Measurements from ENCODE around the gene WWC1.
"Not testable (repeated sequence)": the region's sequence is repeated elsewhere in the genome, so short reads cannot be mapped to it uniquely, and the experiment has no call there.

Gene WWC1

DNA sequence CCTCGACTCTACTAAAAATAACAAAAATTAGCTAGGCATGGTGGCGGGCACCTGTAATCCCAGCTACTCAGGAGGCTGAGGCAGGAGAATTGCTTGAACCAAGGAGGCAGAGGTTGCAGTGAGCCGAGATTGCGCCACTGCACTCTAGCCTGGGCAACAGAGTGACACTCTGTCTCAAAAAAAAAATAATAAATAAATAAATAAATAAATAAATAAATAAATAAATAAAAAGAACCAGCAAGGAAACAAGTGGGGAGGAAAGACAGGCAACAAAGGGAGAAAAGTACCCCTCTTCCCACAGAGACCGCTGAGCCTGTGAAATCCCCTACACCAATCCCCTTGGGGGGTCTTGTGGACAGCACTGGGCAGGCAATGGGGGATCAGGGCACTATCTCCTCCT, 4.6 kb upstream of the WWC1 start:
- not testable (repeated sequence) for DNase-seq

DNA sequence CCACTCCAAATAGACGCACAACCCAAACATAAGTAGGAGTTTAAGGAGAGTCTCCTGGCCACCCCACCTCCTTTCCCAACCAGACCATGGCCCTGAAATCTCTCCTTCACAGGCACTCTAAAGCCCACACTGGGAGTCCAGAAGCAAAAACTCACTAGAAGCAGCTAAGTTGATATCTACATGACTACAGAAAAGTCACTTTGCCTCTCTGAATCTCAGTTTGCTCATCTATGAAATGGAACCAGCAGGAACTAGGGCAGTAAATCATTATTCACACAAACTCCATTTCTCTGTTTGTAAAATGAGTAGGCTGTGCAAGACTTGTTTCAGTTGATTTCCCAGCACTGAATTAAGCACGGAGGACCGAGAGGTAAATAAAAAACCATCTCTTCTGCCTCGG, 4.1 kb upstream of the WWC1 start:
- DNase-seq: no peak

GRCh38 chr5:168288349-168289245, 2.8 kb upstream of the WWC1 start:
- DNase-seq: no peak

GRCh38 chr5:168290902-168291341, 523 bp upstream of the WWC1 start:
- DNase-seq: no peak

DNA sequence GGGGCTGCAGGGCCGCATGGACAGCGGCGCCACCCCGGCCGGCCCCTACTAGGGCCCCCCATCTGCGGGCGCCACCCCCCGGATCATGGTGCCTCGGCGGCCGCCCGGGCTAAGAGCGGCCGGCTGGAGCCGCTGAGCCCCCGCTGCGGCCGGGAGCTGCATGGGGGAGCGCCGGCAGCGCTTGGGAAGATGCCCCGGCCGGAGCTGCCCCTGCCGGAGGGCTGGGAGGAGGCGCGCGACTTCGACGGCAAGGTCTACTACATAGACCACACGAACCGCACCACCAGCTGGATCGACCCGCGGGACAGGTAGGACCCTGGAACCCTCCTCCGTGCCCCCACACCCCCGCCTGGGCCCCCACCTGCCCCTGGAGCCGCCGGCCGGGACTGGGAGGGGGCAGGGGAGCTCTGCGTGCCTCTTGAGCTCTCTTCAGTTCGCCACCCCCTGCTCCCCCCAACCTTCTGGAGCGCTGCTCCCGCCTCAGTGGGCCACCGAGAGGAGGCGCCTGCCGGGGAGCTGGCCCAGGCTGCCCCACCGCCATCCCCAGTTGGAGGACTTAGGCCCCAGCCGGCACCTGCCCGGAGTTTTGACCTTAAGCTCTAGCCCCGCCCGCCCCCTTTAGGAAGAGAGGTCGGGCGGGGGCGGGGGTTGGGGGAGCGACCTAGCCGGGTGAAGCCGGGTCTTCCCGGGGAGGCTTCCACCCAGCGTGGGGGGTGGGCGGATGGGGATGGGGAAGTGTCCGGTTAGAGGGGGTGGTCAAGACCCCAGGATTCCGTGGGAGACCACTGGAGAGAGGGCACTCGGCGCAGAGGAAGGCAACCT, 730 bp downstream of the WWC1 start:
- DNase-seq: no peak

- DNase-seq: no peak
Measured at GRCh38 chr5:168292786-168293696, 1.6 kb downstream of the WWC1 start.

DNA sequence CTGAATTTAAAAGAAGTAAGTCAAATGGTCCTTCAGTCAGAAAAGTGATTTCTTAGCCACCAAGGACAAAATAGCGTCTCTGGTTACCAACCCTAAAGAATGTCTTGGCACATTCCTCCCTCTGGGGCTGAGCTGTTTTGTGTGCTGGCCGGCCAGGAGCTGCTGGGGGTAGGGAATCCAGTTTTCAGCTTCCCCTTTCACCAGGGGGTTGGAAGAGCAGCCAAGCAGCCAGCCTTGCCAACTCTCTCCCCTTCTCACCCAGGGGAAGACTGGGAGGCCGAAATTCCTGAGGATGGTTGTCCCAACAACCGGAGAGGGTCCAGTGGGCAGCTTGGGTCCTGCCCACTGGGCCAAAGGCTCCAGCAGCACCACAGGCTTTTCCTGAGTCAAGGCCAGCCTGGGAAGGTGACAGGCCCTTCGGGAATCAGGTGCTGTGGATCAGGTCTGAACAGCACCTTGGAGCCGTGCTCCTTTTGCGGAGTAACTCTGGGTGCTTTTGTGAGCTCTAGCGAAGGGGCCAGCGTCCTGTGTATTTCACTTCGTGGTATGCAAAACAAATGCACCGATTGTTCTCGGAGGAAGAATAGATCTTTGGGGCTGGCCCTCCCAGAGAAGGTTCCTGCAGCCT, 4.2 kb downstream of the WWC1 start:
- DNase-seq: no peak

- DNase-seq: no peak
Measured at GRCh38 chr5:168296682-168297081, 5.2 kb downstream of the WWC1 start.

DNA sequence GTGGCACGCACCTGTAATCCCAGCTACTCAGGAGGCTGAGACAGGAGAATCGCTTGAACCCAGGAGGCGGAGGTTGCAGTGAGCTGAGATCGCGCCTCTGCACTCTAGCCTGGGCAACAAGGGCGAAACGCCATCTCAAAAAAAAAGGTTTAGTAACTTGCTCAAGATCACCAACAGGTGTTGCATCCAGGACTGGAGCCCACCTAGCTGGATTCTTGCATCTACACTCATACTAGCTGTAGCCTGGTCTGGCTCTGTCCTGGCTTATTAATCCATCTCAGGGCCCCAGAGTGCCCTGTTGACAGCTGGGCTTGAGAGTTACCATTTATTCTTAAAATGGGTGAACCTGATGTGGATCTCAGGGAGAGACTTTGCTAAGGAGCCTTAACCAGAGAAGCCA, 7.5 kb downstream of the WWC1 start:
- no peak for DNase-seq

DNA sequence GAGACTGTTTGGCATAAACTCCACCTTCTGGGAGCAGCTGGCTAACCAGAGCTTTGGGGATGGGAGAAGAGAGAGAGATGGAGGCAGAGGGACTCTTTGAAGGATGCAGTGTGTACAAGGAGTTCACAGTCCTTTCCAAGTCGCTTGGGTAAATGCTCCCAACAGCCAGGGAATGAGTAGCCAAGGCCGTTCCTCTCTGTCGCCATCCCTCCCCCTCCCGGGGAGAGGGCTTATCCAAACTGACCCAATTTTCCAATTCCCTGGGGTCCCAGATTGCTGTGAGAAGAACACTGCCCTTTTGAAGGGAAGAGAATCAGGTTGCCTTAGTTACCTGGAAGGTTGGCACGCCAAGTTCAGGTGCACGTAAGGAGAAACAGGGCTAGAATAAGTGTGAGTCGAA, 7.9 kb downstream of the WWC1 start:
- no peak for DNase-seq

- no peak for DNase-seq
Measured at GRCh38 chr5:168300326-168301182, 9.1 kb downstream of the WWC1 start.

GRCh38 chr5:168301593-168302390, 10.3 kb downstream of the WWC1 start:
- no peak for DNase-seq

DNA sequence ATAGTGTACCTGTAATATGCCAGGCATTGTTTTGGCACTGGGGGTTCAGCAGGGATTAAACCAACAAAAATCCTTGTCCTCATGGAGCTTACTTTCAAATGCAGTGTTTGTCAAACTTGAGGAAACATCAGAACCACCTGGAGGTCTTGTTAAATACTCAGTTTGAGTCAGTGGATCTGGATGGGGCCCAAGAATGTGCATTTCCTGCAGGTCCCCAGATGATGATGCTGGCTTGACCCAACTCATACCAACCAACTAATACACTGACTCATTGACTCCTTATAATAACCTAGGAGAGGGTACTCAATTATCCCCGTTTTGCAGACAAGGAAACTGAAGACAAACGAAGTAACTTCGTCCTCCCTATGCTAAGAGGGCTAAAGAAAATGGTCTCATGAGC, 11.3 kb downstream of the WWC1 start:
- no peak for DNase-seq

DNA sequence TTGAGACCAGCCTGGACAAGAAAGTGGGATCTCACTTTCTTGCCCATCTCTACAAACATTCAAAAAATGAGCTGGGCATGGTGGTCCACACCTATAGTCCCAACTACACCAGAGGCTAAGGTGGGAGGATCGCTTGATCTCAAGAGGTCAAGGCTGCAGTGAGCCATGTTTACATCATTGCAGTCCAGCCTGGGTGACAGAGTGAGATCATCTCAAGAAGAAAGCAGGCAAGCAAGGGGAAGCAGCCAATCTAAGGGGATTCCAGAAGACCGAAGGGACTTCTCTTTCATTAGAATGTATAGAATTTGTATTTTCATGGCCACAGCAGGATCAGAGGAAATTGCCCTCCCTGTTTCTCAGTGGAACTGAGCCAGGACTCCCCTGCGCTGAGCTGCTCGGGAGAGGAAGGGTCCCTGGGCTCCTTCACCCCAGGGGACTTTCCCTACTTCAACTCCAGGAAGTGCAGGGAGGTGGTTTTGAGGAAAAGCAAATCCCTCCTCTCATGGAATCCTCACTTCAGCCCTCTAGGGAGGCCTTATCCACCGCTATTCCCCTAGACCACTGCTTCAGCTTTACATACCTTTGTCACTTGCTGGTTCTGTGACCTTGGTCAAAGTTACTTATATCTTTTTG, 12.1 kb downstream of the WWC1 start:
- DNase-seq: no peak

DNA sequence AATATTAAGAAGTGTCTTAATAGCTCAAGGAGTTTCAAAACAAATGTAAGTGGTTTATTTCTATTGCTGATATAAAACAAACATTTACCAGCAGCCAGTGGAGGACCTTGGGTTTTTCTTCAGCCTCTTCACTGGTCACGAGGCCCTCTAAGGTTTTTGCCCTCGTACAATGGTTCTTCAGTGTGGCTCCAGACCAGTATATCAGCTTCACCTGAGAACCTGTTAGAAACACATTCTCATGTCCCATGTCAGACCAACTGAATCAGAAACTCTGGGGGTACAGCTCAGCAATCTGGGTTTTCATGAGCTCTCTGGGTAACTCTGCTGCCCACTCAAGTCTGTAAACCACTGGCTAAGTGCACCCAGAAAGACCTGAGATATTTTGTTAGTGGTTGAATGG, 12.9 kb downstream of the WWC1 start:
- no peak for DNase-seq

DNA sequence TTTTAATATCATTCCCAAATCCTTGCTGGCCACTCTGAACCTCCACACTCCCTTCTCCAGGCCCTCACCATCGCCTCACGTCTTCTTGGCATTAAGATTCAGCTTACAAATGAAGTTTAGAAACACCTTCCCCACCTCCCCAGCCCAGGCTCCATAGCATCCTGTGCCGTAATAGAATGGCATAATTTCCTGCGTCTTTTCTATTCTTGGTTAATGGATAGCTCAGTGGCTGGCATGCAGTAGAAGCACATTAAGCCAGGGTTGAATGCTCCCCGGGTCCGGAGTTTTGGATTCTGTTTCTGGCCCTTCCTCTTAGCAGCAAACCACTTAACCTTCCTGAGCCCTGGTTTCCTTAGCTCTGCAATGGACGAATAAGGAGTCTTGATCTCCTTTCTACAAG, 13.8 kb downstream of the WWC1 start:
- DNase-seq: no peak

DNA sequence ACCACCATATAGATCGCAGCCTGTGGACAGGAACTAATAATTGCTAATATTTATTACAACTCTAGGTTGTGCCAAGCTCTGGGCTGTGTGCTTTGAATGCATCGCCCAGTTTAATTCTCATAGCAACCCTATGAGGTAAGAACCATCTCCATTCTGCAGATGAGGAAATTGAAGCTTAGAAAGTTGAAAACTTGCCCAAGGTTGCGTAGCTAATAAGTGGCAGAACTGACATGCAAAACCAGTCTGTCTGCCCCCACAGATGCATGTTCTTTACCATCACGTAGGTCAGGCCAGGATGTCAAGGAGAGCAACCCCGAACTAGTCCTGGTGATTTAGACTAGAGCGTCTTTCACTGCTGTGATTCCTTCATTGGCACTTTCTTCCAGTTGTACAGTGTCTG, 15.6 kb downstream of the WWC1 start:
- DNase-seq: no peak

DNA sequence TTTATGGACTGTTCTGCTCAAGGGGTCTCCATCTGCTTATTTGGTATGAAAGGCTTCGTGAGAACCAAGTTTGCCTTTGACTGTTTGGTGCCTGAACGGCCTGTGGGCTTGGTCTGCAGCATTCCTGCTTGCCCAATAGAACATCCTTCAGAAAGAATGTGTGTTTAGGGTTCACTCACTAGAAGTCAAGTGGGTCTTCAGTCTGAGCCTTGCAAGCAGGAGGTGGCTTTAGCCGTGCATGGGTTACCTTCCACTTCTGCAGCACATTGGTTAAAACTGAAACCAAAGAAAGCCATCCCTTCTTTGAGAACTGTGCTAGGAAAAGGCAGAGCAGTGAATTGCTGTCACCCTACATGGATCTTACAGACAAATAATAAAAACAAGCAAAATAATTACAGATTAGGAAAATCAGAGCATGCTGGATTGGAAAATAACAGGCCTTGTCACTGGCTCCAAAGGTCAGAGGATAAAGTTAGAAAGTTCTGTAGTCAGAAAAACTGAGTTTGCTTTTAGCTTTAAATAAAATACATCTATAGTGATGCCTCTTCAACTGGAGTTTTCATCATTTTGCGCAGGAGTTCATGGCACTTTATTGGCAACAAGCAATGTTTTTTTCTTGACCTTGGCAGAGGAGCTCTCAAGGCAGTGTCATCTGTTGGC, 16.6 kb downstream of the WWC1 start:
- DNase-seq: no peak

DNA sequence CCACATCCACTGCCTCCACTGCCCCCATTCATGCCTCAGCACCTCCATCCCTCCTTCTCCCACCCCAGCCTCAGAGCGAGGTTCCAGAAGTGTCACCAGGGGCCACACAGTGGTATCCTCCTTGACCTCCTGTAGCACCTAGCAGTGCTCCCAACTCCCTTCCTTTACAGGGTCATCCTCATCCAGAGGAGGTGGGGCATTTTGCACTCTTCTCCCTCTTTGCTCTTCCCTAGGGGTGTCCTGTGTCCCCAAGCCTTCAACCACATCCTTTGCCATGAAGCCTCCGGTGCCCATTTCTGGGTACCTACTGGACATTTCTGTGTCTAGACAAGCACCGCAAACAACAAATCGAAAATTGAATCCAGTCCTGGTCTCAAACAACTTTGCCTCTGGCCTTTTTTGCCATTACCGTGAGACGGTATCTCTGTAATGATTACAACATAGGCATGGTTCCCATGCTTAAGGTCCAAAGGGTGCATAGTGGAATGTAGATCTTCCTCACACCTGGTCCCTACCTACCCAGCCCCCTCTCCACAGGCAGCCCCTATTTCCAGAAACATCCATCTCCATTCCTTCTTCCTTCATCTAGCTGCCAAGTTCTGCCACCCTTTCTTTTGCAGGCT, 17.6 kb downstream of the WWC1 start:
- no peak for DNase-seq
